Tibial artery (tissue), 4 donors: ENCODE measurements around the gene KCNJ1.

Experiments used
- DNase-seq, 2 donors: peaks; one replicate each; pipeline ENCODE4 v3.0.0-alpha.2; 2019
- H3K27ac ChIP-seq, 2 donors: fragments of 200-600 bp; sonication (generic) in 1 of 2; 1 replicate in 1 of 2; 2 replicates in 1 of 2; pipeline ENCODE4 v1.5.1; 2018 to 2019; ENCODE audit warnings: mild to moderate bottlenecking in 1 of 2
- H3K27me3 ChIP-seq, 2 donors: fragments of 200-600 bp; sonication (generic) in 1 of 2; one replicate each; pipeline versions ENCODE4 v1.5.1 to v1.6.0; 2016 to 2019
- H3K36me3 ChIP-seq, 3 donors: fragments of 200-600 bp; sonication (generic) in 2 of 3; one replicate each; pipeline ENCODE4 v1.5.1; 2016 to 2019; ENCODE audit warnings: mild to moderate bottlenecking in 2 of 3
- H3K4me1 ChIP-seq, 4 donors: fragments of 200-600 bp; sonication (generic) in 2 of 4; 1 replicate in 3 of 4; 2 replicates in 1 of 4; pipeline ENCODE4 v1.5.1; 2016 to 2019
- H3K4me3 ChIP-seq, 2 donors: fragments of 200-600 bp; sonication (generic) in 1 of 2; 1 replicate in 1 of 2; 2 replicates in 1 of 2; pipeline ENCODE4 v1.5.1; 2018 to 2019; ENCODE audit warnings: mild to moderate bottlenecking in 2 of 2
- H3K9me3 ChIP-seq, 3 donors: fragments of 200-600 bp; sonication (generic) in 1 of 3; one replicate each; pipeline ENCODE4 v1.5.1; 2016 to 2019
- intact Hi-C: fragments of 100-400 bp; cut with DNase I; formaldehyde crosslinking; loops from one replicate; pipeline ENCODE4 v1.15.0; 2023; ENCODE audit warnings: low total_unique reads
- TF ChIP-seq, protein P1 (sequence below), 2 experiments: fragments of 200-600 bp in 1 of 2; fragments of 450-650 bp in 1 of 2; IDR thresholded peaks; one replicate each; pipeline ENCODE4 v1.5.1; 2017 to 2019; ENCODE audit warnings: antibody characterized with exemption in 2 of 2, mild to moderate bottlenecking in 1 of 2, moderate library complexity in 1 of 2

The KCNJ1 gene

DNA sequence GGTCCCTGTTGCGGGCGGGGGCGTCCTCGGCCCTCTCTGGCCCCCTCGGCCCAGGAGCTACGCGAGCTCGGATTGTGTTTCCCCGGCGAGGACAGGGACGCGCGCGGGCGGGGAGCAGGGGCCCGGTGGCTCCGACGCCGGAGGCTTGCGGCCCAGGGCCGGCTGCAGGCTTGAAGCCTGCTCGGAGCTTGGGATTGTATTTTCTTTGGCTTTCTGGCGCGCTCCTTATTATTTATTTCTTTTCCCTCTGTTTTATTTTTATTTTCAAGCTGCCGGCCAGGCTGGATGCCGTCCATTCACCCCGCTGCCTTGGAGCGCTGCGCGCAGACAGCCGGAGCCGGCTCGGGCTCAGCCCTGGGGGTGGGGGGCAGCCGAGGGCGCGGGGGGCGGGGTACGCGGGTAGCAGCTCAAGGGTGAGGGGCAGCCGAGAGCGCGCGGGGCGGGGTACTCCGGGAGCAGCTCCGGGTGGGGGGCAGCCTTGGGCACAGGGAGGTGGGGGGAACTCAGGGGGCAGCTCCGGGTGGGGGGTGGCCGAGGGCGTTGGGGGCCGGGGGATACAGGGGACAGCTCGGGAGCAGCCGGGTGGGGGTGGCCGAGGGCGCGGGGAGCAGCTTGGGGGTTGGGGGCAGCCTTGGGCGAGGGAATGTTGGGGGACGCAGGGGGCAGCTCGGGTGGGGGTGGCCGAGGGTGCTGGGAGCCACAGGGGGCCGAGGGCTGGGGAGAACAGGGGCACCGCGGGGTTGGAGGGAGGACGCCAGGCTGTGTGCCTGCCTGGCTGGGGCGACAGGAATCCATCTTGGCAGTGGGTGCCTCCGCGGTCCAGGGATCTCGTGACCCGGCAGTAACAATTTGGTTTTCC is 42.7 kb downstream of the KCNJ1 start:
- Histone ChIP-seq H3K27ac (no peak overlapping the region), H3K4me1 (peaks cover 0 to 15% (median 5%) of the 10 kb centered on the region in 4 donors), H3K27me3 (no peaks in the 10 kb centered on the region), H3K36me3 (no peaks in the 10 kb centered on the region), H3K4me3 (peak overlapping the region; percentile 14 to 50), H3K9me3 (no peaks in the 10 kb centered on the region)
- DNase-seq = no peak
- intact Hi-C loops = no loop called here
- TF ChIP-seq, protein P1, sequence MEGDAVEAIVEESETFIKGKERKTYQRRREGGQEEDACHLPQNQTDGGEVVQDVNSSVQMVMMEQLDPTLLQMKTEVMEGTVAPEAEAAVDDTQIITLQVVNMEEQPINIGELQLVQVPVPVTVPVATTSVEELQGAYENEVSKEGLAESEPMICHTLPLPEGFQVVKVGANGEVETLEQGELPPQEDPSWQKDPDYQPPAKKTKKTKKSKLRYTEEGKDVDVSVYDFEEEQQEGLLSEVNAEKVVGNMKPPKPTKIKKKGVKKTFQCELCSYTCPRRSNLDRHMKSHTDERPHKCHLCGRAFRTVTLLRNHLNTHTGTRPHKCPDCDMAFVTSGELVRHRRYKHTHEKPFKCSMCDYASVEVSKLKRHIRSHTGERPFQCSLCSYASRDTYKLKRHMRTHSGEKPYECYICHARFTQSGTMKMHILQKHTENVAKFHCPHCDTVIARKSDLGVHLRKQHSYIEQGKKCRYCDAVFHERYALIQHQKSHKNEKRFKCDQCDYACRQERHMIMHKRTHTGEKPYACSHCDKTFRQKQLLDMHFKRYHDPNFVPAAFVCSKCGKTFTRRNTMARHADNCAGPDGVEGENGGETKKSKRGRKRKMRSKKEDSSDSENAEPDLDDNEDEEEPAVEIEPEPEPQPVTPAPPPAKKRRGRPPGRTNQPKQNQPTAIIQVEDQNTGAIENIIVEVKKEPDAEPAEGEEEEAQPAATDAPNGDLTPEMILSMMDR (IDR thresholded peaks at IDR 0.05) = no peak

GRCh38 chr11:128823753-128824152 is 43.3 kb downstream of the KCNJ1 start:
- Histone ChIP-seq H3K27me3 (no peaks in the 10 kb centered on the region), H3K4me1 (peaks cover 0 to 15% (median 5%) of the 10 kb centered on the region in 4 donors), H3K4me3 (peak overlapping the region; percentile 14 to 50), H3K36me3 (no peaks in the 10 kb centered on the region), H3K9me3 (no peaks in the 10 kb centered on the region), H3K27ac (no peak overlapping the region)
- TF ChIP-seq, protein P1 (IDR thresholded peaks at IDR 0.05) = no peak
- no peak for DNase-seq
- intact Hi-C loops = no loop called here

DNA sequence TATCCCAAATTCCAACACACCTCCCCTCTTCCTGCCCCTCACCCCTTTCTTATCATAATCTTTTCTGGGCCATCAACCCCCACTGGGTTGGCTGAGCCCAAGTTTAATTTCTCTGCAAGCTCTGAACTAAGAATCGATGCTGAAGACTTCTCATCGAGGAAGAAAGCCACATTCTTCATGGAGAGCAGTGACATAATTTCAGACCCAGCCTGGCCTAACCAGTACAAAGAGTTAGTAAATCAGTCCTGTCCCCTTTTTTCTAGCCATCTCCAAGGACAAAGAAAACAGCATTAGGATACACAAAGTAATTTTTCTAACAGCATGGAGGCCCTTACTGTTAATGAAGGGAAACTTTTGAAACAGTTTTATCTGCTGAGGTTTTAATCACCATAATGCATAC is 45.0 kb downstream of the KCNJ1 start:
- Histone ChIP-seq H3K9me3 (no peaks in the 10 kb centered on the region), H3K36me3 (no peaks in the 10 kb centered on the region), H3K4me1 (peaks cover 0 to 15% (median 3%) of the 10 kb centered on the region in 4 donors), H3K27ac (no peak overlapping the region), H3K27me3 (no peaks in the 10 kb centered on the region), H3K4me3 (no peak overlapping the region)
- TF ChIP-seq, protein P1 (IDR thresholded peaks at IDR 0.05) = no peak
- intact Hi-C loops = no loop called here
- DNase-seq = no peak

GRCh38 chr11:128821556-128821955 is 45.5 kb downstream of the KCNJ1 start:
- Histone ChIP-seq H3K4me1 (peaks cover 0 to 15% (median 3%) of the 10 kb centered on the region in 4 donors), H3K27ac (no peak overlapping the region), H3K27me3 (no peaks in the 10 kb centered on the region), H3K4me3 (no peak overlapping the region), H3K36me3 (no peaks in the 10 kb centered on the region), H3K9me3 (no peaks in the 10 kb centered on the region)
- TF ChIP-seq, protein P1 (IDR thresholded peaks at IDR 0.05) = no peak
- intact Hi-C loops = no loop called here
- no peak for DNase-seq

DNA sequence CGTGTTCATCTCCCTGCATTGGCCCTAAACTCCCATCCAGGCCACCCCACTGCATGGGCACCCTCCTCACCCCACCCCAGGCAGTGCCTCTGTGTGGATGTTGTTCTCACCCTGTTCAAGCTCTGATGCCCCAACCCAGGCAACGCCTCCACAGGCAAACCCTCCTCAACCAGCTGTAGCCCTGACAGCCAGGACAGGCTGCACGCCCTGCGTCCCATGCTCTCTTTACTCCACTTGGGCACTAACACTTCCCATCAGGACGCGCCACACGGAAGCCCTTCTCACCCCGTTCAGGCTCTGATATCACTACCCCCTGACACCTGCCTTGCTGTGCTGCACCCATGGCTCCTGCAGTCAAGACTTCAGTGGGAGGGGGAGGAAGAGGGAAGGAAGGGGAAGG is 47.9 kb downstream of the KCNJ1 start:
- Histone ChIP-seq H3K4me1 (peaks cover 0 to 6% (median 3%) of the 10 kb centered on the region in 4 donors), H3K36me3 (no peaks in the 10 kb centered on the region), H3K27ac (no peak overlapping the region), H3K9me3 (no peaks in the 10 kb centered on the region), H3K4me3 (no peak overlapping the region), H3K27me3 (no peaks in the 10 kb centered on the region)
- TF ChIP-seq, protein P1 (IDR thresholded peaks at IDR 0.05) = no peak
- intact Hi-C loops = no loop called here
- DNase-seq = no peak
